SK-N-DZ (cell line): ENCODE measurements around the gene CARNS1.
A peak's percentile ranks its signal among the peaks of the same experiment; 100 is the strongest.
"Not testable (repeated sequence)": the region's sequence is repeated elsewhere in the genome, so short reads cannot be mapped to it uniquely, and the experiment has no call there.

Experiments used
- DNase-seq: peaks from one replicate; pipeline ENCODE4 v3.0.0-alpha.2; 2015; ENCODE audit warnings: low spot score

CARNS1 gene

DNA sequence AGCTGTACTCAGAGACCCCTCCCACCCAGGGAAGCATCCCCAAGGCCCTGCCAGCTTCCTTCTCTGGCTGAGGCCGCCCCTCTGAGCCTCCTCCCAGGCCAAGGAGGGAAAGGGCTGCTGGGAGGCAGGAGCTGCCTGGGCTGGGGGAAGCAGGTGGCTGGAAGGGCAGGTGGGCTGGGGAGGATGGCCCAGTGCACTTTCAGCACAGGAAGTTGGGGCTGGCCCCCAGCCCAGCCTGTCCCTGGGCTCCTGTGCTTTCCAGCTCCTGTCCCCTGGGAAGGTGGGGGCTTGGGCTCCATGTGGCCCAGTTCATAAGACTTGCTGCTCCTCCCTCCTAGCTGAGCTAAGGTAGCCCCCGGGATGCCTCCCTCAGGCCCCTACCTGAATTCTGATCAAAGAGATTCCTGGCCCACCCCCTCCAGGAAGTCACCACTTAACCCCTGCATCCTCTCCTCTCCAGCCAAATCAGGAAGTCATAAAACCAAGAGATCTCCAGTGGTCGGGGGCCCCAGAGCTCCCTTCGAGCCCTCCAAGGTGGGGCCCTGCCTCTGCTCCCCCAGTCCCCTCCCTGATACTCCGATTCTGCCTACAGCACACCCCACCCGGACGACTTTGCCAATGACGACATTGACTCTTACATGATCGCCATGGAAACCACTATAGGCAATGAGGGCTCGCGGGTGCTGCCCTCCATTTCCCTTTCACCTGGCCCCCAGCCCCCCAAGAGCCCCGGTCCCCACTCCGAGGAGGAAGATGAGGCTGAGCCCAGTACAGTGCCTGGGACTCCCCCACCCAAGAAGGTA lies 18.7 kb upstream of the CARNS1 start:
- no peak for DNase-seq

DNA sequence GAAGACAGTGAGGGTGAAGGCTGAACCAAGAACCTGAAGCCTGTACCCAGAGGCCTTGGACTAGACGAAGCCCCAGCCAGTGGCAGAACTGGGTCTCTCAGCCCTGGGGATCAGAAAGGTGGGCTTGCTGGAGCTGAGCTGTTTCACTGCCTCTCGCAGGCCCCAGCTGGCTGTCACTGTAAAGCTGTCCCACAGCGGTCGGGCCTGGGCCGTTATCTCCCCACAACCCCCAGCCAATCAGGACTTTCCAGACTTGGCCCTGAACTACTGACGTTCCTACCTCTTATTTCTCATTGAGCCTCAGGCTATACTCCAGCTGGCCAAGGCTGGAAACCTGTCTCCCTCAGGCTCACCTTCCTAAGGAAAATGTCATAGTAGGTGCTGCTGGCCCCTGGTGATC lies 17.9 kb upstream of the CARNS1 start:
- no peak for DNase-seq

DNA sequence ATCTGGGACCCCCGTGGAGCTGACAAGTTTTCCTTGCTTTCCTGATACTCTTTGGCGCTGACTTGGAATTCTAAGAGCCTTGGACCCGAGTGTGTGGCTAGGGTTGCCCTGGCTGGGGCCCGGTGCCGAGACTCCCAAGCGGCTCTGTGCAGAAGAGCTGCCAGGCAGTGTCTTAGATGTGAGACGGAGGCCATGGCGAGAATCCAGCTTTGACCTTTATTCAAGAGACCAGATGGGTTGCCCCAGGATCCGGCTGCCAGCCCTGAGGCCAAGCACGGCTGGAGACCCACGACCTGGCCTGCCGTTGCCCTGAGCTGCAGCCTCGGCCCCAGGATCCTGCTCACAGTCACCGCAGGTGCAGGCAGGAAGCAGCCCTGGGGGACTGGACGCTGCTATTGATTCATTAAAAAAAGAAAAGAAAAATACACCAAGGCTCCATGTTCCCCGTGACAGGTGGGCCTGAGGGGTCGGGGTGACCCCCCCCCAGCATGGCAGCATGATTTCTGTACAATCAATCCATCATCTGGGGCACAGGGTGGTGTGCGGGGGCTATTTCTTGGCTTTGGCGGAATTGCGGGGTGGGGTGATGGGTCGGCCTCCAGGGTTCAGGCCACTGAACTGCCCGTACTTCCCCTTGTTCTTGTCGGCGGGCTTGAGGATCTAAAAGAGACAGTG lies 17.4 kb upstream of the CARNS1 start:
- DNase-seq = no peak

DNA sequence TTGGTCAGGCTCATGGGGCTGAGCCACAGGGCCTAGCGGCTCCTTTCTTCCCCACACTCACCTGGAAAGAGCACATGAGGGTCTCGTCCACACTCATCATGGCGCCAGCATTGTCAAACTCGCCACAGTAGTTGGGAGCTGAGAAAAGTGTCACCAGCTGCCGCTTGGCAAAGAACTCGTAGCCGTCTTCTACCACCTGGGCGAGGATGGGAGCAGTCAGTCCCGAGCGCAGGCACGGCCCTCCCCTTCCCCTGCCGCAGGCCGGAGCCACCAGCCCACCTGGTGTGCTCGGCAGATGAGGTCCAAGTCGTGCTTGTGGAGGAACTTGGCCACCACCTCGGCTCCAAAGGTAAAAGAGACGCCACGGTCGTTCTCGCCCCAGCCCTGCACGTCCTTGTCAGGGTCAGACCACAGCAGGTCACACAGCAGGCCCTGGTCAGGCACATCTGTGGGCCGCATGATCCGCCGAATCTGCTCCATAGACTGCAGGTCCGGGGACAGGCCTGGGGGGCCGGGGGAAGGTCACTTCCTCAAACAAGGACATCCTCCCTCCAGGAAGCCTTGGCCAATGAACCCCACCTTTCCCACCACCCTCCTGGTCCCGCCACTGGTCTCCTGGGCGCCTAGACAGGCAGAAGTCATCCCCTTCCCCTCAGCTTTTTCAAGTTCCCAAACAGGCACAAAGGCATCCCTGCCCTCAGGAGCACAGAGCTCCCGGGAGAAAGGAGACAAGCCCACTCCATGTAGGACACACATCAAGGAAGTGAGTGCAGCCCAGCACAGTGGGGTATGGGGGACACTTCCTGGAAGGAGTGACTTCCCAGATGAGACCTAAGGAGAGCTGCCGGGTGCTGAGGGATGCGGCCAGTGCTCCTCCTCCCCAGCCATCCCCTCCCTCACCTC lies 16.6 kb upstream of the CARNS1 start:
- no peak for DNase-seq

DNA sequence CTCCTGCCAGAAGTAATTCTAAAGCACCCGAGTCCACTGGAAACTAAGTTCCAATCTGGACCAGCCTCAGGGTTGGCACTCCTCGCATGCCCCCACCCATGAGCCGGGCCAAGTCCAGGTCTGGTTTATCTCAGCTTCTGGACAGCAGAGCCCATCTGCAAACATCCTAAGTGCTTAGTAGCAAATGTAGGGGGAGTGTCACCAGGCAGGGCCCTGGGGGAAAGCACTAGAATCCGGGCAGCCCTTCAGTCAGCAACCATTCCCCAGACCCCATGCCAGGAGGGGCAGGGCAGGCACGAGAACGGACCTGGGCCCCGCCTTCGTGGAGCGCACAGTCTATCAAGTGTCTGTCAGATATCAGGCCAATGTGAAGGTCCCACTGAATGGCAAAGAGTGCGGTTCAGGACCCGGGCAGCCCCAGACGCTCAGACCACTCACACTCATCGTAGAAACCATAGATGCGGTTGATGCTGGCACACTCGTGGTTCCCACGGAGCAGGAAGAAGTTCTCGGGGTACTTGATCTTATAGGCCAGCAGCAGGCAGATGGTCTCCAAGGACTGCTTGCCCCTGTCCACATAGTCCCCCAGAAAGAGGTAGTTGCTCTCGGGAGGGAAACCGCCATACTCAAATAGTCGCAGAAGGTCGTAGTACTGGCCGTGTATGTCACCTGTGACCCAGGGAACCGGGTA lies 15.1 kb upstream of the CARNS1 start:
- DNase-seq = no peak

DNA sequence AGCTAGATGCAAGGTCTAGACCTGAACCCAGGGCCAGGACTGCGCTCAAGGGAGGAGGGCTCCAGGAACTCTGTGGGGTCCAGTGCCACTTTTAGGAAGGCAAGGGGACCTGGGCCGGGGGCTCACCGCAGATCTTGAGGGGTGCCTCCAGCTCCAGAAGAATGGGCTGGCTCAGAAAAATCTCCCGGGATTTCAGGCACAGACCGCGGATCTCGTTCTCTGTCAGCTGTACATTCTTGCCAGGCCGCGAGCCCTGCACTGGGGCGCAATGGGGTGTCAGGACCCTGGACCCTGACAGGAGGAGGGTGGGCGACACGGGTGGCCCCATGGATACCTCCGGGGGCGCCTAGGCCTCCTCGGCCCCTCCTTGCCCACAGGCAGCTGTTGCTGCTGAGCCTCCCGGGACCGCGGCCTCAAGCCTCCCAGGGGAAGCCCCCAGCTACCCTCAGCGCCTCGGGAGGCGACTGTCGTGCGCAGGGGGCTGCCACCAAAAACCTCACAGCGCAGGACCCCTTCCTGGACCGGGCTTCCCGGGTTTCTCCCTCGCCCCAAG lies 14.5 kb upstream of the CARNS1 start:
- no peak for DNase-seq

DNA sequence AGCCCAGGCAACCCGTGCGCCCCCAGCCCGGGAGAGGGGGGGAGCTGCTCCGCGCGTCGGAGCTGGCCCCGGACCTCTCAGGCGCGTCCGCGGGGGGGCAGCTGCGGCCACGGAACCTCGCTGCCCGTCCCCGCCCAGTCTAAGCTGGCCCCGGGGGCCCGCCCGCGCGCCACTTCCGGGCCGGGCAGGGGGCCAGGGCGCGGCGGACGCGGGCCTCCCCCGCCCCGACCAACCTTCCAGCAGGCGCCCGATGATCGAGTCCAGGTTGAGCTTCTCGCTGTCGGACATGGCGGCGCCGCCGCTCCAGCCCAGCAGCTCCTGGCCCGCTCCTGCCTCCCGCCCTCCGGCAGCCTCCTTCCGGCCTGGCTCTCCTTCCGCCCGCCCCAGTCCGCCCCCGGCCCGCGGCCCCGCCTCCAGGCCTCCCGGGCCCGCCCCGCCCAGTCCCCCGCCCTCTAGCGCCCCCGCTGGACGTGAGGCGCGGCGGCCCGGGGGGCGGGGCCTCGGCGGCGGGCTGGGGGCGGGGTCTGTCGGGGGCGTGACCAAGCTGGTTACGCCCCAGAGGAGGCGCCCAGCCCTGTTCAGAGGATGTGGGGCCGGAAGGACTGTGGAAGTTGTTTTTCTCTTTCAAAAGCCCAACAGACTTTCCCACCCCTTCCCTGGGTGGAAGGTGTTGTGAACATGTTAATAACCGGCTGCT lies 13.8 kb upstream of the CARNS1 start, which contains the start of gene PPP1CA:
PPP1CA (minus strand) TSS at position 364 of the 697 bp plus-strand sequence; CDS start at position 288, 76 bp downstream.
- DNase-seq = peak; percentile 83

DNA sequence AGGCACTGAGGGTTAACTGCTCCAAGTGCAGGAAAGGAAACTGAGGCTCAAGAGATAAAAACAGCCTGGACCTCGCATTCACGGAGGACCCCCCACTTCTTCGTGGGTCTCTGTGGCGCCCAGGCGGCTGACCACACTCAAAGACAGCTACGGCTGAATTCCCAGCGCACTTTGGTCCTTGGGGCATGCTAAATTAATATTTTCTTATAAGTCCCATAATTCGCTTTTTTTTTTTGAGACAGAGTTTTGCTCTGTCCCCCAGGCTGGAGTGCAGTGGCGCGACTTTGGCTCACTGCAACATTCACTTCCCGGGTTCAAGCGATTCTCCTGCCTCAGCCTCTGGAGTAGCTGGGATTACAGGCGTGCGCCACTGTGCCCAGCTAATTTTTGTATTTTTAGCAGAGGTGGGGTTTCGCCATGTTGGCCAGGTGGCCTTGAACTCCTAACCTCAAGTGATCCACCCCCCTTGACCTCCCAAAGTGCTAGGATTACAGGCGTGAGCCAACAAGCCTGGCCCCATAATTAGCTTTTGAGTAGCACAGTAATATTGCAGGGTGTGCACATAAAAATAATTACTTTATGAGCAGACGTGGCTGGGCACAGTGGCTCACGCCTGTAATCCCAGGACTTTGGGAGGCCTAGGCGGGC lies 13.2 kb upstream of the CARNS1 start:
- DNase-seq = not testable (repeated sequence)

DNA sequence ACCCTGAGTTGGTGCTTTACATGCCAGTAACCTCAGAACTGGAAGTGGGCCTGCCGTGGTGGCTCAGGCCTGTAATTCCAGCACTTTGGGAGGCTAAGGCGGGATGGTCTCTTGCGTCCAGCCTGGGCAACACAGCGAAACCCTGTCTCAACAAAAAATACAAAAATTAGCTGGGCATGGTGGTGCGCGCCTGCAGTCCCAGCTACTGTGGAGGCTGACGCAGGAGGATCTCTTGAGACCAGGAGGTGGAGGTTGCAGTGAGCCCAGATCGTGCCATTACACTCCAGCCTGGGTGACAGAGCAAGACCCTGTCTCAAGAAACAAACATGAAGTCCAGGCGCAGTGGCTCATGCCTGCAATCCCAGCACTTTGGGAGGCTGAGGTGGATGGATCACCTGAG lies 12.4 kb upstream of the CARNS1 start:
- DNase-seq = not testable (repeated sequence)

DNA sequence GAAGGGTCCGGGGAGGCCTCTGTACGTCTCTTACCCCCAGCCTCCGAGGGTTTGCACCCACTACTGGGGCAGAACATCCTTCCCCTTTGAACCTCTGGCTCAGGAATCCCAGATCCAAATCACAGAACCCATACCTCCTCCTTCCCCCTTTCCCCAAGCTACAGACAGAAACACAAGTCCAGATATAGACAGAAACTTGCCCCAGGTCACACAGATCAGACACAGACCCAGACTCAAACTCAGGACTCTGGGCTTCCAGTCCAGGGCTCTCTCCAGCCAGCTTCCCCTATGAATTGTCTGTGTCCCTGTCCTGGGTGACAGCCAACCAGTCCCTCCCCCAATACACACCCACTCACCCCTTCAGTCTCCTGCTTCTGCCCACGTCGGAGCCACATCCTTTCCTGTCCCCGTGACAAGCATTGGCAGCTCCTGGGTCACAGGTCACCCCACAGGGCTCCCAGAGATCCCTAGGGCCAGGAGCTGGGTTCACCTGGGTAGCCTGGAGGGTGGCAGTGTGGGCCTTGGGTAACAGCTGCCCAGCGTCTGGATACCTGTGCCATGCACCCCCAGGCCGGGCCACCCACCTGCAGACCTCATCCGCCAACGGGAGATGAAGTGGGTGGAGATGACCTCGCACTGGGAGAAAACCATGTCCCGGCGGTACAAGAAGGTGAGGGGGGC lies 10.8 kb upstream of the CARNS1 start:
- DNase-seq = no peak

DNA sequence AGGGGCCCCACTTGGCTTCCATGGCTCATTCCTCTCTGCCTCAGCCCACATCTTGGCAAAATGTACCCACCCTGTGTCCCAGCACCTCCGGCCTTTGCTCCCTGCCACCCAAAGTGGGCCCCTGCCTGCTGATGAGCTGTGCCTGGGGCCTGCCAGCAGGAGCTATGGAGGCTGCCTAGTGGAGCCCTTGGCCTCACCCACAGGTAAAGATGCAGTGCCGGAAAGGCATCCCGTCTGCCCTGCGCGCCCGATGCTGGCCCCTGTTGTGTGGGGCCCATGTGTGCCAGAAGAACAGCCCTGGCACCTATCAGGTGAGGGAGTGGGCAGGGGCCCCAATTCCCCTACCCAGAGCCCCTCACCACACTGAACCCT lies 10.3 kb upstream of the CARNS1 start:
- DNase-seq = no peak

DNA sequence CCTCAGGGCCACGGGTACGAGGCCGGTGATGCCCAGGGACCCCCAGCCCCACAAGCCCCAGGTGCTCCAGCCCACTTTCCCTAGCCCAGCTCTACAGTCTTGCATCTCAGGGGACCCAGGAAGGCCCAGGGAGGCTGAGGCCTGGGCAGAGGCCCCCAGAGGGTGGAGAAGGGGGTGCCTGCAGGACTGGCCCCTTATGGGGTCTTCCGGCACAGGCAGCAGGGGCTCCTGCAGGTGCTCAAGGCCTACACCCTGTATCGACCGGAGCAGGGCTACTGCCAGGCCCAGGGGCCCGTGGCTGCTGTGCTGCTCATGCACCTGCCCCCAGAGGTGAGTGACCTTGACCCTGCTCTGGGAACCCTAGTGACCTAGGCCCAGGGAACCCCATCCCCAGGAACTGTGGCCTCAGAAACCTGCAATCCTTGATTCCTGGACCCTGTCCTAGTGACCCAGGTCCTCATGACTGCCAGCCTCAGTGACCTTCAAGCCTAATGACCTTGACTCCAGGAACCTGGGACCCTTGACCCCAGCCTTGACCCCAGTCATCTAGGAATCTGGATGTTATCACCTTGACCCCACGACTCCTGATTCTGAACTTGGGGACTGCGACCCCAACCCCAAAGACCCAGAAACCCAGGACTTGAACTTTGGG lies 9.7 kb upstream of the CARNS1 start:
- DNase-seq = no peak

DNA sequence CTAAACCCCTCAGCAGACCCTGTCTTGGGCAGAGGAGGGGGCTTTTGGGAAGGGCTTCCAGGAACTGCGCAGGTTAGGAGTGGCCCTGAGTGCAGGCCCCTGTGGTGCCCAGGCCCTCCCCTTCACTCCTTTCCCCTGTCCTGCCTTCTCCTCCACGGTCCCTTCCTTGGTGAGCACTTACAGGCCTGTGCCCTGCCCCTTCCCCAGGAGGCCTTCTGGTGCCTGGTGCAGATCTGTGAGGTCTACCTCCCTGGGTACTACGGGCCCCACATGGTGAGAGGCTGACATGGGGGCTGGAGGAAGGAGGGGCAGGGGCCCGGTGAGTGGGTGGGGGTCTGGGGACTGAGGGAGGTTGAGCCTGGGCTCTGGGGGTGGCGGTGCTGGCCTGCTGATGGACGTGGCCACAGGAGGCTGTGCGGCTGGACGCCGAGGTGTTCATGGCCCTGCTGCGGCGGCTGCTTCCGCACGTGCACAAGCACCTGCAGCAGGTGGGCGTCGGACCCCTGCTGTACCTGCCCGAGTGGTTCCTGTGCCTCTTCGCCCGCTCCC lies 9.0 kb upstream of the CARNS1 start:
- no peak for DNase-seq

DNA sequence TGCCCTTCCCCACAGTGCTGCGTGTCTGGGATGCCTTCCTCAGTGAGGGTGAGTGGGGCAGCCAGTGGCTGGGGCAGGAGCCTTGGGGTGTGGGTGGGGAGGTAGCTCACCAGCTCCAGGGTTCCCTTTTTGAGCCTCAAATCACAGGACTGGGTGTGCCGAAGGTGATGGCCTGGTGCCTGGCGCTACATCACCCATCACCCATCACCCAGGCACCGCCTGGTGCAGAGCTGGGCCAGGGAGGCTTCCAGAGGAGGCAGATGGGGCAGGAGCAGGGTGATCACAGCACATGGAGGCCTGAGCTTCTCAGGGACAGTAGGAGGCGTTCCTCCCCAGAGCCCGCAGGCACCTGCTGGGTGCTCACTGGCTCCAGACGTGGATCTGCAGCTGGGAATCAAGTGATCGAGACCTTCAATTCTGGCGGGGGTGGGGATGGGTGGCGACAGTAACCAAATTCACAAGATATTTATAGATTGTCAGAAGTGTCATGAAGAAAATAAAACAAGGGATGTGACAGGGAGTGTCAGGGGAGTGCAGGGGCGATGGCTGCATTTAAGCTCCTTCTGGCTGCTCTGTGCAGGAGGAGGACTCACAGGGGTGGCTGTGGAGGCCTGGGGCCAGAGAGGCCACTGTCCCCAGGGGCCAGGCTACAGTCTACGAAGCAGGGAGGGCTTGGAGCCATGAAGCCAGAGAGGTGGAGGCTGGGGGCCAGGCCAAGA lies 8.3 kb upstream of the CARNS1 start:
- DNase-seq = no peak

DNA sequence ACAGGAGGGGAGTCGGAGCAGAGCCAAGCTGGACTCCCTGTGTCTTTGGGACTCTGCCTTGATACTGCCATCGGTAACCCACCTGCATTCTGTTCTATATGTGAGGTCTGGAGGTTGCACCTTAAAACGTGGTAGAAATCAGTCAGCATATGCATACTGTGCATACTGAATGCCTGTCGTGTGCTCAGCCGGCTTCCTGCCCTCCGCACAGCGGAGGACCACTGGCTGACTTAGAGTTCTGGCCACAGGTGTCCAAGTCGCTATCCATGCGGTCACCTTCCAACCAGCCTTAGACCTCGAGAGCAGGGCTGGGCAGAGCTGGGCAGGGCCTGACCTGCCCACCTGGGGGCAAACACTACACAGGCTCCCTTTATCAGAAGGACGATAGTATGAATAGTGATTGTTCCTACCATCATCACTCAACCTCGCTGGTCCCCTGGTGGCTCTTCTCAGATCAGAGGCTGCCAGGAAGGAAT lies 7.8 kb upstream of the CARNS1 start:
- DNase-seq = no peak

DNA sequence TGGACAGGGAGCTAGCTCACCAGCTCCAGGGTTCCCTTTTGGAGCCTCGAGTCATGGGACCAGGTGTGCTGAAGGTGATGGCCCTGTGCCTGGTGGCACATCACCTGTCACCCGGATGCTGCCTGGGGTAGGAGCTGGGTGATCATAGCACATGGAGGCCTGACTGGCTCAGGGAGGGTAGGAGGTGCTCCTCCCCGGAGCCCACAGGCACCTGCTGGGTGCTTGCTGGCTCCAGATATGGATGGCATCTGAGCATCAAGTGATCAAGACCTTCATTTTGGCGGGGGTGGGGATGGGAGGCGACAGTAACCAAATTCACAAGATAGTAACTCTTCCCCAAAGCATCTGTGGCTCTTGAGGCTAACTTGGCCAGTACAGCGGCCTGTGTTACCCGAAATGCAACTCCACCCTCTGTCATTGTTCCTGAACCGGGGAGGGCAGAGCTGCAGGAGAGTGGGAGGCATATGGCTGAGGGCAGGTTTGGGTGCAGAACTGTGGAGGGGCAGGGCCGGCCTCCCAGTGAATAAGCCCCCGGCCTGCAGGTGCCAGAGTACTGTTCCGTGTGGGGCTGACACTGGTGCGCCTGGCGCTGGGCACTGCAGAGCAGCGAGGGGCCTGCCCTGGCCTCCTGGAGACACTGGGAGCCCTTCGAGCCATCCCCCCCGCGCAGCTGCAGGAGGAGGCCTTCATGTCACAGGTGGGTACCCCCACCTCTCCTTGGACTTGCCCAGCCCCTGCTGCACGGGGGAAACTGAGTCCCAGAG lies 6.9 kb upstream of the CARNS1 start:
- DNase-seq = no peak

DNA sequence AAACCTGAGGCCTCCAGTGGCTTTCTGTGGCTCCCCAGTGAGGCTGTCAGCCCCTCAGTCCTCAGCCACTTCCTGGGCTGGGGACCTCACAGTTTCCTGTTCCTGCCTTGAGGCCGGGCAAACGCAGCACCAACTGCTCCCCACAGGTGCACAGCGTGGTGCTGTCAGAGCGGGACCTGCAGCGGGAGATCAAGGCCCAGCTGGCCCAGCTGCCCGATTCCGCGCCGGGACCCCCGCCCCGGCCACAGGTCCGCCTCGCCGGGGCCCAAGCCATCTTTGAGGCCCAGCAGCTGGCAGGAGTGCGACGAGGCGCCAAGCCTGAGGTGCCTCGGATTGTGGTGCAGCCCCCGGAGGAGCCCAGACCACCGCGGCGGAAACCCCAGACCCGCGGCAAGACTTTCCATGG lies 6.2 kb upstream of the CARNS1 start:
- no peak for DNase-seq
